ENCODE results near the gene TANGO2. TPM values are rescaled to one million over a fixed set of nuclear protein-coding genes. Genes with fewer than 3 reads are reported as not detected.

TANGO2 gene
- total and polyA plus RNA-seq, 9 of the 15 experiments (the other 6 are each of a cell fraction or from before 2014, with no cell fraction given): 15.5 to 94.9 (median 70.1) TPM

DNA sequence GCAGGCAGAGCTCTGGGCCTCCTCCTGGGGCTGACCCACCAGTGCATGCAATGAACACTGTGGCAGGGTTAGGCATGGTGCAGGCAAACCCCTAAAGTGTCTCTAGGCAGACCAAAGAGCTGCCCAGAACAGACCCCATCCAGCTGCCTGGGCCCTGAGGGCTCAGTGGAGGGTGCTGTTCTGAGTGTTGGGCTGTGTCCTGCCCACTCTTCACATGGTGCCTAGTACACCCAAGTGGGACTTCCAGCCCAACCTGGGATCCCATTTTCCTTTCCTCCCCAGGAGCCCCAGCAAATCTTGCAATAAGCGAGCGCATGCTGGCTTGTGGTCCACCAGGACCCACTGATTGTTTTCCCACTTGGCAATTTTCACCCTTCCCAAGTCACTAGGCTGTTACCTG is 30.7 kb upstream of the TANGO2 start:
- peak in 1 of 4 experiments; percentile 25 for DNase-seq (ENCODE audit: extremely low read depth in 1 of 4, low spot score in 3 of 4)
- Histone ChIP-seq H3K27ac (ENCODE audit: extremely low read depth, low read depth, low read length) (peak overlapping the region; percentile 58; the same call in 1 of the 3 replicates), H2AFZ (ENCODE audit: low read depth, low read length) (no peak overlapping the region), H3K36me3 (ENCODE audit: control insufficient read depth, insufficient read depth, low read length) (no peaks in the 10 kb centered on the region), H3K27me3 (ENCODE audit: control insufficient read depth in 2 of 2, insufficient read depth in 2 of 2, low read length in 2 of 2) (no peaks in the 10 kb centered on the region), H3K9ac (ENCODE audit: insufficient read depth in 1 of 2, low read depth in 2 of 2, low read length in 2 of 2) (peak overlapping the region; percentile 3 to 87; a peak in 3 of 4 replicates), H3K9me3 (replicated peaks; ENCODE audit: control insufficient read depth, insufficient read depth, low read depth, low read length) (no peaks in the 10 kb centered on the region), H3K79me2 (ENCODE audit: control insufficient read depth, insufficient read depth, low read length) (no peaks in the 10 kb centered on the region), H4K20me1 (replicated peaks; ENCODE audit: control insufficient read depth, insufficient read depth, low read length) (peaks cover 63% of the 10 kb centered on the region), H3K4me1 (replicated peaks in 1 of 2; ENCODE audit: control insufficient read depth in 2 of 2, insufficient read depth in 2 of 2, low read length in 2 of 2) (peaks cover 36 to 75% of the 10 kb centered on the region in 2 experiments), H3K9me1 (ENCODE audit: control insufficient read depth, insufficient read depth, low read length) (peaks cover 16% of the 10 kb centered on the region), H3K4me2 (ENCODE audit: insufficient read depth, low read length) (no peak overlapping the region), H3K4me3 (no peak overlapping the region)
- in situ Hi-C loops (cut with MboI): no loop called here
- POLR2A ChIA-PET: interaction anchor here (0.7 to 3.1 kb wide), 13 partner anchors 8 to 137 kb away, joined by 3 to 20 read pairs (median 7); no protein-coding TSS in a partner anchor
- no peak for ATAC-seq
- no peak for FAIRE-seq
- WGBS (ENCODE audit: insufficient coverage, low coverage, missing lambda C conversion rate): 95% methylated on average over 2 of the region's 2 CpGs
- intact Hi-C loops (cut with micrococcal nuclease): no loop called here
- TF ChIP-seq, protein P1, sequence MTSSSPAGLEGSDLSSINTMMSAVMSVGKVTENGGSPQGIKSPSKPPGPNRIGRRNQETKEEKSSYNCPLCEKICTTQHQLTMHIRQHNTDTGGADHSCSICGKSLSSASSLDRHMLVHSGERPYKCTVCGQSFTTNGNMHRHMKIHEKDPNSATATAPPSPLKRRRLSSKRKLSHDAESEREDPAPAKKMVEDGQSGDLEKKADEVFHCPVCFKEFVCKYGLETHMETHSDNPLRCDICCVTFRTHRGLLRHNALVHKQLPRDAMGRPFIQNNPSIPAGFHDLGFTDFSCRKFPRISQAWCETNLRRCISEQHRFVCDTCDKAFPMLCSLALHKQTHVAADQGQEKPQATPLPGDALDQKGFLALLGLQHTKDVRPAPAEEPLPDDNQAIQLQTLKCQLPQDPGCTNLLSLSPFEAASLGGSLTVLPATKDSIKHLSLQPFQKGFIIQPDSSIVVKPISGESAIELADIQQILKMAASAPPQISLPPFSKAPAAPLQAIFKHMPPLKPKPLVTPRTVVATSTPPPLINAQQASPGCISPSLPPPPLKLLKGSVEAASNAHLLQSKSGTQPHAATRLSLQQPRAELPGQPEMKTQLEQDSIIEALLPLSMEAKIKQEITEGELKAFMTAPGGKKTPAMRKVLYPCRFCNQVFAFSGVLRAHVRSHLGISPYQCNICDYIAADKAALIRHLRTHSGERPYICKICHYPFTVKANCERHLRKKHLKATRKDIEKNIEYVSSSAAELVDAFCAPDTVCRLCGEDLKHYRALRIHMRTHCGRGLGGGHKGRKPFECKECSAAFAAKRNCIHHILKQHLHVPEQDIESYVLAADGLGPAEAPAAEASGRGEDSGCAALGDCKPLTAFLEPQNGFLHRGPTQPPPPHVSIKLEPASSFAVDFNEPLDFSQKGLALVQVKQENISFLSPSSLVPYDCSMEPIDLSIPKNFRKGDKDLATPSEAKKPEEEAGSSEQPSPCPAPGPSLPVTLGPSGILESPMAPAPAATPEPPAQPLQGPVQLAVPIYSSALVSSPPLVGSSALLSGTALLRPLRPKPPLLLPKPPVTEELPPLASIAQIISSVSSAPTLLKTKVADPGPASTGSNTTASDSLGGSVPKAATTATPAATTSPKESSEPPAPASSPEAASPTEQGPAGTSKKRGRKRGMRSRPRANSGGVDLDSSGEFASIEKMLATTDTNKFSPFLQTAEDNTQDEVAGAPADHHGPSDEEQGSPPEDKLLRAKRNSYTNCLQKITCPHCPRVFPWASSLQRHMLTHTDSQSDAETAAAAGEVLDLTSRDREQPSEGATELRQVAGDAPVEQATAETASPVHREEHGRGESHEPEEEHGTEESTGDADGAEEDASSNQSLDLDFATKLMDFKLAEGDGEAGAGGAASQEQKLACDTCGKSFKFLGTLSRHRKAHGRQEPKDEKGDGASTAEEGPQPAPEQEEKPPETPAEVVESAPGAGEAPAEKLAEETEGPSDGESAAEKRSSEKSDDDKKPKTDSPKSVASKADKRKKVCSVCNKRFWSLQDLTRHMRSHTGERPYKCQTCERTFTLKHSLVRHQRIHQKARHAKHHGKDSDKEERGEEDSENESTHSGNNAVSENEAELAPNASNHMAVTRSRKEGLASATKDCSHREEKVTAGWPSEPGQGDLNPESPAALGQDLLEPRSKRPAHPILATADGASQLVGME (CRISPR knock-in tag; IDR thresholded peaks at IDR 0.05): no peak
- TF ChIP-seq SMAD1 (IDR thresholded peaks at IDR 0.05; ENCODE audit: low read depth, low read length, partially characterized antibody): no peak
- TF ChIP-seq KLF1 (tag; IDR thresholded peaks at IDR 0.05): 0 out of 2 replicates have a peak, but pooled peaks have one; percentile 0
- TF ChIP-seq TEAD2 (tag; IDR thresholded peaks at IDR 0.05): no peak
- TF ChIP-seq MAFF (IDR thresholded peaks at IDR 0.05; ENCODE audit: low read length): no peak
- no peak for TF ChIP-seq GABPB1 (CRISPR knock-in tag; IDR thresholded peaks at IDR 0.05)
- 0 out of 2 replicates have a peak, but pooled peaks have one; percentile 54 for TF ChIP-seq HDAC6 (IDR thresholded peaks at IDR 0.05; ENCODE audit: low read depth, low read length)
- no peak for TF ChIP-seq CBFB (CRISPR knock-in tag; IDR thresholded peaks at IDR 0.05)
- no peak for TF ChIP-seq KHSRP (IDR thresholded peaks at IDR 0.05)
- CTCF ChIA-PET (ENCODE audit: low intra/inter-chr PET ratio): no interaction called here
- no TSS peak for BruUV-seq (replicated peaks)

Measured in K562 (cell line).